Renal cortical epithelial cell (primary cell): ENCODE results near the gene ZNF444. TPM values are rescaled to one million over a fixed set of nuclear protein-coding genes. Genes with fewer than 3 reads are reported as not detected.
A peak's percentile ranks its signal among the peaks of the same experiment; 100 is the strongest.
"Not testable (repeated sequence)": the region's sequence is repeated elsewhere in the genome, so short reads cannot be mapped to it uniquely, and the experiment has no call there.

Source experiments
- DNase-seq: peaks from one replicate; pipeline ENCODE4 v3.0.0-alpha.2; 2011; ENCODE audit warnings: low read depth
- total RNA-seq: library from RNA; depleted of rRNA; stranded (reverse); fragments of >200 nt; gene quantifications from 2 replicates; pipeline ENCODE4 v1.2.3, GENCODE V29; 2014

ZNF444 gene
- 12.9 and 28.2 TPM in 2 replicates for total RNA-seq

- DNase-seq, result peak; percentile 98
Observed at GRCh38 chr19:56140583-56141416, at the start of gene ZNF444. ZNF444 (plus strand) TSS chr19:56141287; CDS start chr19:56146912, 5,625 bp downstream.

DNA sequence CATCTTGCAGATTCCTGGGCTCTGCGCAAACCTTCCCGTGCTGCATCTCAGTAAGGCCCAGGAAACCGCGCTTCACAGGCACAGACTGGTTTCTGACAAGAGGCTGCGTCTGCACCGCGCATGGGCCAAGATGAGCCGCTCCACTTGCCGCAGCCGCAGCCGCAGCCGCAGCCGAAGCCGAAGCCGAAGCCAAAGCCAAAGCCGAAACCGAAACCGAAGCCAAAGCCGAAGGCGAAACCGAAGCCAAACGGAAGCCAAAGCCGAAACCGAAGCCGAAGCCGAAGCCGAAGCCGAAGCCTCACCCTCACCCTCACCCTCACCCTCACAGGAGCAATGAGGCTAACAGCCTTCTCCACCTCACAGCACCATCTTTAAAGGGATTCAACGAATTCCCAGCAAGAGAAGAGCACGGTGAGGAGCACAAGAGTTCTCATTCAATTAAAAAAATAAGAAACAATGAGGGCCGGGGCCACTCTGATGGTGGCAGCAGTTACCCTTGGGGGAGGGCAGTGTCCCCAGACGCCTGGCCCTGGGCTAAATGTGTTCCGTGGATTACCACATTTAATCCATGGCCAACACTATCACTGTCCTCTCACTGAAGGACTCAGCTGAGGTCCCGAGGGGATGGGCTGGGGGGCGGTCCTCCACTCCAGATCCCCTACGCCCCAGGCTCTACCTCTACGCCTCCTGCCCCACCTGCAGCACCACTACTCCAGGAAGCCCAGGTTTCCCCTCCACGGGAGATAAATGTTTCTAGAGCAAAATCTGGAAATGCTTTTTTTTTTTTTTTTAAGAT lies 49.1 kb upstream of the ZNF444 start:
- DNase-seq, result no peak

DNA sequence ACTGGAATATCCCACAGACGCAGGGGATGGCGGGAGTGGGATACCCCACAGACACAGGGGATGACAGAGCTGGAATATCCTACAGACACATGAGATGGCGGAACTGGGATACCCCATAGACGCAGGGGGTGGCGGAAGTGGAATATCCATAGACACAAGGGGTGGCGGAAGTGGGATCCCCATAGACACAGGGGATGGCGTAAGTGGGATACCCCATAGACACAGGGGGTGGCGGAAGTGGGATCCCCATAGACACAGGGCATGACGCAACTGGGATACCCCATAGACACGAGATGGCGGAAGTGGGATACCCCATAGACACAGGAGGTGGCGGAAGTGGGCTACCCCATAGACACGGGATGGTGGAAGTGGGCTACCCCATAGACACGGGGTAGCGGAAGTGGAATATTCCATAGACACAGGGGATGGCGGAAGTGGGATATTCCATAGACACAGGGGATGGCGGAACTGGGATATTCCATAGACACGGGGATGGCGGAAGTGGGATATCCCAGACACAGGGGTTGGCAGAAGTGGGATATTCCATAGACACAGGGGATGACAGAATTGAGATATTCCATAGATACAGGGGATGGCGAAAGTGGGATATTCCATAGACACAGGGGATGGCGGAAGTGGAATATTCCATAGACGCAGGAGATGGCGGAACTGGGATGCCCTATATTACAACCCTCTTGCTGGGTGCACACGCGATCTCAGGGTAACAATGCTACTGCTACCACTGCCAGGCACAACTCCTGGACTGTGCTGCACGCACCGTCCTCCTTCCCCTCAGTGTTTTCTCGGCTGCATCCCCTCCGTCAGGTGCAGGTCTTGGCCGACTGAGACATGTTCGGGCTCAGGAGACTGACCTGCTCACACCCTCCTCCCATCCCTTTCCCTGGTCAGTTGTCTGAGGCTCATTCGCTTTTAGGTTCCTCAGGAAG lies 48.1 kb upstream of the ZNF444 start:
- no peak for DNase-seq

GRCh38 chr19:56094449-56094848 lies 46.6 kb upstream of the ZNF444 start:
- no peak for DNase-seq

- no peak for DNase-seq
Observed at GRCh38 chr19:56096665-56097064, 44.4 kb upstream of the ZNF444 start.

- no peak for DNase-seq
Observed at GRCh38 chr19:56097306-56097705, 43.8 kb upstream of the ZNF444 start.

DNA sequence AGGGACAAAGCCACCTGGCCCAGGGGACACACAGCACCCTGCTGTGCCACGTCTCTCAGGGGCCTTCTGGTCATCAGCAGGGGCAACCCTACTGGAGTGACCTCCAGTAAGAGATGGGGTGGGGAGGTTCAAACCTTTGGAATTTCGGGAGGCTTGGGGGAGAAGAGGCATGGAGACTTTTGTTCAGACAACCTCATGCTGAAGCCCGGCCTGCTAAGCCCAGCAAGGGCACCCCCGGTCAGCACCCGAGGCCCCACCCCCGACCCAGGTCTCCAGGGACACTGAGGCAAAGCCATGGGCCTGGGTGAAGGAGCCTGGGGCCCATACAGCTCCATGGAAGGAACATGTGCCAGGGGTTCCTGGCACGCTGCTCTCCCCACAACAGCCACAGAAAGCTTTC lies 43.3 kb upstream of the ZNF444 start:
- no peak for DNase-seq

- DNase-seq, result not testable (repeated sequence)
Observed at GRCh38 chr19:56098237-56098636, 42.9 kb upstream of the ZNF444 start.

- DNase-seq, result no peak
Observed at GRCh38 chr19:56098731-56099568, 42.1 kb upstream of the ZNF444 start.

- no peak for DNase-seq
Observed at GRCh38 chr19:56099638-56100539, 41.2 kb upstream of the ZNF444 start.

DNA sequence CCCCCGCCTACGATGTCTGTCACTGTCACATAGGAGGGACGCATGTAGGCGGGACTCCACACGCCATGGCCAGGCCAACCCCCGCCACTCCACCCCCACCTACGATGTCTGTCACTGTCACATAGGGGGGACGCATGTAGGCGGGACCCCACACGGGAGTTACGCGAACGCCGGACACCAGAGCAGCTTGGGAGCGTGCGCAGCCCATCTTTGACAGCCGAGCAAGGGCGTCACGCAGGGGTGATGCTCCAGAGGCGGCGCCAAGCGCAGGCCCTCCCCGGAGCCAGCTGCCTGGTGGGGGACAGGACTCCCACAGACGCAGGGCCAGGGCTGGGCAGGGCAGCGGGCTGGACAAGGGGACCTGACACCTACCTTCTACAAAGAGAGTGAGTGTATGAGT lies 40.0 kb upstream of the ZNF444 start:
- no peak for DNase-seq

GRCh38 chr19:56101746-56102535 lies 39.1 kb upstream of the ZNF444 start:
- no peak for DNase-seq

- no peak for DNase-seq
Observed at GRCh38 chr19:56103027-56103614, 38.0 kb upstream of the ZNF444 start.

DNA sequence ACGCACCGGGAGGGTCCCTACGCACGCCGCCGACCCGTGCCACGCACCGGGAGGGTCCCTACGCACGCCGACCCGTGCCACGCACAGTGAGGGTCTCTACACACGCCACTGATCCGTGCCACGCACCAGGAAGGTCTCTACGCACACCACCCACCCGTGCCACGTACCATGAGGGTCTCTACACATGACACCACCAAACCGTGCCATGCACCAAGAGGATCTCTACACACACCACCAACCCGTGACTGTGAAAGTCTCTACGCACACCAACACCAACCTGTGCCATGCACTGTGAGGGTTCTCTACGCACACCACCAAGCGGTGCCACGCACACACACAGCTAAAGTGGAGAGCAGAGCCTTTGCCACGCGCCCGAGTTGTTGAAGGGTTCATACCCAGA lies 36.7 kb upstream of the ZNF444 start:
- DNase-seq, result no peak

GRCh38 chr19:56105090-56105701 lies 35.9 kb upstream of the ZNF444 start:
- peak; percentile 89 for DNase-seq

GRCh38 chr19:56105831-56106396 lies 35.2 kb upstream of the ZNF444 start:
- not testable (repeated sequence) for DNase-seq

DNA sequence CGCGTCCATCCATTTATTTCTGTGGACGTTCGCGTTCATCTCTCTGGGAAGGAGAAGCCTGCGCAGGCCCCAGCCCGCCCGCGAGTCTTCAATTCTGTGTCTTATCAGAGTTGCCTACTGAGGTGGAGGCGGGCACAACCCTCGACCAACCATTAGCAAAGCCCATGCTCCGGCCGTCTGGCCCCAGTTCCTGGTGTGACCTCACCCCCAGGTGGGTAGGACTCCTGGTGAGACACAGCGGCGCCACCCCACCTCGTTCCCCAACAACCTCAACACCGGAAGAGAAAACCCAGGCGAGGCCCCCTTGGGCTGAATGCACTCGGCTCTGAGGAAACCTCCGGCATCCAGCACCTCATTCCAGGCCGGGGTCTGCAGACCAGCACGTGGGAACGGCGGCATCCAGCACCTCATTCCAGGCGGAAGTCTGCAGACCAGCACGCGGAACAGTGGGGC lies 34.7 kb upstream of the ZNF444 start:
- no peak for DNase-seq

DNA sequence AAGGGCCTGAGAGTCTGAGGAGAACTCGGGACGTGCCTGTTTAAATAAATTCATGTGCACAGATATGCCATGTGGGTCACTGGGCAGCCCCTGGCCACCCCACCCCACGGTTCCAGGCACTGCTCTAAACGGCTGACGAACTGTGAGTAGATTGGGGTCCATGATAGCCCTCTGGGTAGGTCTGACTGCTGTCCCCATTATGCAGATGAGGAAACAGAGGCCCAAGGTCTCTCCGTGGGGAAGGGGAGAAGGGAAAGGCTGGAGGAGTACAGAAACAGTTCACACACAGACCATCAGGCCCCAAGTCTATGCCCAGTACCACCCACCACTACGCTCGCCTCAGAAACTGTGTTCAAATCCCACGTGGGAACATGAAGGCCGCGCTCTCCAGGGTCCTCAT lies 34.1 kb upstream of the ZNF444 start:
- DNase-seq, result no peak
